Parathyroid adenoma (tissue), 2 donors: ENCODE data around the gene RNF220.

Source experiments
- H2AFZ ChIP-seq: fragments of 300-600 bp; sonication (generic); one replicate; pipeline ENCODE4 v1.7.0; 2017; ENCODE audit warnings: antibody characterized with exemption, mild to moderate bottlenecking
- H3K27ac ChIP-seq: fragments of 300-600 bp; sonication (generic); one replicate; pipeline ENCODE4 v1.7.0; 2017
- H3K27me3 ChIP-seq: fragments of 300-600 bp; sonication (generic); one replicate; pipeline ENCODE4 v1.7.0; 2017; ENCODE audit warnings: low read length; ENCODE audit not compliant: control insufficient read depth, insufficient read depth
- H3K36me3 ChIP-seq: fragments of 300-600 bp; sonication (generic); one replicate; pipeline ENCODE4 v1.7.0; 2017; ENCODE audit warnings: low read length; ENCODE audit not compliant: control insufficient read depth, insufficient read depth
- H3K4me1 ChIP-seq: fragments of 300-600 bp; sonication (generic); one replicate; pipeline ENCODE4 v1.7.0; 2017; ENCODE audit warnings: control low read depth
- H3K4me2 ChIP-seq: fragments of 300-600 bp; sonication (generic); one replicate; pipeline ENCODE4 v1.7.0; 2017; ENCODE audit warnings: low read length
- H3K4me3 ChIP-seq: fragments of 300-600 bp; sonication (generic); one replicate; pipeline ENCODE4 v1.7.0; 2017; ENCODE audit warnings: low read depth, low read length
- H3K79me2 ChIP-seq: fragments of 300-600 bp; sonication (generic); one replicate; pipeline ENCODE4 v1.7.0; 2017; ENCODE audit warnings: control low read depth
- H3K9ac ChIP-seq: fragments of 300-600 bp; sonication (generic); one replicate; pipeline ENCODE4 v1.7.0; 2017; ENCODE audit warnings: mild to moderate bottlenecking
- H3K9me3 ChIP-seq: fragments of 300-600 bp; sonication (generic); one replicate; pipeline ENCODE4 v1.7.0; 2017; ENCODE audit warnings: low read length; ENCODE audit not compliant: control insufficient read depth
- TF ChIP-seq, protein P1 (sequence below): fragments of 300-600 bp; sonication (generic); IDR thresholded peaks from one replicate; pipeline ENCODE4 v1.7.0; 2017; ENCODE audit warnings: antibody characterized with exemption, mild to moderate bottlenecking
- donor health status: primary hyperparathyroidism.

RNF220 gene

GRCh38 chr1:44511363-44511762 lies 106.3 kb downstream of the RNF220 start:
- Histone ChIP-seq H3K4me1 (no peaks in the 10 kb centered on the region), H3K79me2 (no peaks in the 10 kb centered on the region), H3K36me3 (no peaks in the 10 kb centered on the region), H3K27me3 (no peaks in the 10 kb centered on the region), H3K9me3 (no peaks in the 10 kb centered on the region), H3K4me3 (no peak overlapping the region), H3K4me2 (no peak overlapping the region), H2AFZ (no peak overlapping the region), H3K27ac (no peak overlapping the region), H3K9ac (no peak overlapping the region)
- TF ChIP-seq, protein P1, sequence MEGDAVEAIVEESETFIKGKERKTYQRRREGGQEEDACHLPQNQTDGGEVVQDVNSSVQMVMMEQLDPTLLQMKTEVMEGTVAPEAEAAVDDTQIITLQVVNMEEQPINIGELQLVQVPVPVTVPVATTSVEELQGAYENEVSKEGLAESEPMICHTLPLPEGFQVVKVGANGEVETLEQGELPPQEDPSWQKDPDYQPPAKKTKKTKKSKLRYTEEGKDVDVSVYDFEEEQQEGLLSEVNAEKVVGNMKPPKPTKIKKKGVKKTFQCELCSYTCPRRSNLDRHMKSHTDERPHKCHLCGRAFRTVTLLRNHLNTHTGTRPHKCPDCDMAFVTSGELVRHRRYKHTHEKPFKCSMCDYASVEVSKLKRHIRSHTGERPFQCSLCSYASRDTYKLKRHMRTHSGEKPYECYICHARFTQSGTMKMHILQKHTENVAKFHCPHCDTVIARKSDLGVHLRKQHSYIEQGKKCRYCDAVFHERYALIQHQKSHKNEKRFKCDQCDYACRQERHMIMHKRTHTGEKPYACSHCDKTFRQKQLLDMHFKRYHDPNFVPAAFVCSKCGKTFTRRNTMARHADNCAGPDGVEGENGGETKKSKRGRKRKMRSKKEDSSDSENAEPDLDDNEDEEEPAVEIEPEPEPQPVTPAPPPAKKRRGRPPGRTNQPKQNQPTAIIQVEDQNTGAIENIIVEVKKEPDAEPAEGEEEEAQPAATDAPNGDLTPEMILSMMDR: no peak

DNA sequence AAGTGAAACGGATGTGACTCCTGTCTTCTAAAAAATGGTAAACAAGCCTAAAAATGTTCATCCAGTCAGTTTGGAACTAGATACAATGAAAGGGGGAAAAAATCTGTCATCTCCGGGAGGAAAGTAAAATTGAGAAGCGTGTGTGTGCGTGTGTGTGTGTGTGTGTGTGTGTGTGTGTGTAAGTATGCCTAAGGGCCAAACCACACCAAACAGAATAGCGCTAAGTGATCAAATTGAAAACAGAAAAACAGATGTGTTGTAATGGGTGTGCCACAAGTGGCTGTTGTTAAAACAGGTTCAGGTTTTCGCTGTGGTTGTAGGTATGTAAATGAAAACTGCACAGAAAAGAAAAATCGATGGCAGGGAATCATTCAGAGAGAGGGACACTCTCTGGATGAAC lies 106.7 kb downstream of the RNF220 start:
- H3K4me2 ChIP-seq: no peak overlapping the region
- H3K9ac ChIP-seq: no peak overlapping the region
- no peaks in the 10 kb centered on the region for H3K9me3 ChIP-seq
- no peaks in the 10 kb centered on the region for H3K4me1 ChIP-seq
- no peaks in the 10 kb centered on the region for H3K36me3 ChIP-seq
- no peak overlapping the region for H3K27ac ChIP-seq
- no peak overlapping the region for H3K4me3 ChIP-seq
- no peak overlapping the region for H2AFZ ChIP-seq
- TF ChIP-seq, protein P1: no peak
- no peaks in the 10 kb centered on the region for H3K79me2 ChIP-seq
- H3K27me3 ChIP-seq: no peaks in the 10 kb centered on the region

DNA sequence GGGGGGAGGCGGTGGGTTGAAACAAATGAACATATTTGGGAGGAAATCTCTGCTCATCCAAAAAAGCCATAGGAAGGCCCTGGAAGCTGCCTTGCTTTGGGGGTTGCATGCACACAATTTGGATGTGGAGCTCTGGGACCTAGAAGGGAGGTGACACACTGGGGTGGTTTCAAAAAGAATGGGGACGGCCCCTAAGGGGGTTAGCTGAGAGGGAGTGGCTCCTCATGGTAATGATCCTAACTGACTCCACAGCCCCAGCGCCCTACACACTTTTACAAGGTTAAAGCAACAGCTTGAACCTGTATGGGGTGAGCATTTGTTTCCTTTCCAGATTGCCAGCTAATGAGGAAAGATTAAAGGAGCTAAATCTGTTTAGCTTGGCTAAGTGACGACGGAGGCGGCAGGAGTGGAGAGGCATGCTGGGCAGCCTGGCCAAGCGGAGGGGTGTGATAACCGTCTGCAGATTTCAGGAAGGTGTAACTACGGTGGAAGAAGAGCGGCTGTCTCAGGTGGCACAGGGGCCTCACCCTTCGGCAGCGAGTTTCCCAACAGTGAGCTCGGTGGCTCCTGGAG lies 107.3 kb downstream of the RNF220 start:
- Histone ChIP-seq H3K27ac (no peak overlapping the region), H3K9me3 (no peaks in the 10 kb centered on the region), H3K27me3 (no peaks in the 10 kb centered on the region), H3K4me3 (no peak overlapping the region), H3K4me2 (no peak overlapping the region), H3K36me3 (no peaks in the 10 kb centered on the region), H3K4me1 (no peaks in the 10 kb centered on the region), H3K9ac (no peak overlapping the region), H3K79me2 (no peaks in the 10 kb centered on the region), H2AFZ (no peak overlapping the region)
- TF ChIP-seq, protein P1: no peak

GRCh38 chr1:44513111-44513510 lies 108.1 kb downstream of the RNF220 start:
- H3K4me2 ChIP-seq: no peak overlapping the region
- no peaks in the 10 kb centered on the region for H3K4me1 ChIP-seq
- H3K4me3 ChIP-seq: no peak overlapping the region
- no peak overlapping the region for H3K9ac ChIP-seq
- H2AFZ ChIP-seq: no peak overlapping the region
- H3K27me3 ChIP-seq: no peaks in the 10 kb centered on the region
- TF ChIP-seq, protein P1: no peak
- no peak overlapping the region for H3K27ac ChIP-seq
- H3K36me3 ChIP-seq: no peaks in the 10 kb centered on the region
- no peaks in the 10 kb centered on the region for H3K79me2 ChIP-seq
- H3K9me3 ChIP-seq: no peaks in the 10 kb centered on the region

DNA sequence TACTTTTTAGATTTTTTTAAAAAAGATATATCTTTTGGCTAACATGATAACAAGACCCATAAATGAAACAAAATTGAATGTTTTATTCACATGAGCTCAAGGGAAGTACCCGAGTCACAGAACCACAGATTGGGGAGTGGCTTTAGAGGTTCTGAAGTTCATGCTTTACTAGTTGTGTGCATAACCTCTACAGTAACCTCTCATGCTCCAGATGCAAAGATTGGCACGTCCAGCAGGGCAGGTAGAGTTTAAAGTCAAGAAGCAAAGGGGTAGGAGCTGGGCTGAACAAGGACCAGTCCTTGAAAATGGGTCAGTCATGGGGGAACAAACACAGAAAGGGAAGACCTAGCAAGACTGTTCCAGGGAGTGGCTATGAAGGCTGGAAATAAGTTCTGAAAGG lies 109.6 kb downstream of the RNF220 start:
- Histone ChIP-seq H3K4me1 (no peaks in the 10 kb centered on the region), H3K9me3 (no peaks in the 10 kb centered on the region), H2AFZ (no peak overlapping the region), H3K27me3 (no peaks in the 10 kb centered on the region), H3K4me2 (no peak overlapping the region), H3K4me3 (no peak overlapping the region), H3K79me2 (no peaks in the 10 kb centered on the region), H3K9ac (no peak overlapping the region), H3K36me3 (no peaks in the 10 kb centered on the region), H3K27ac (no peak overlapping the region)
- TF ChIP-seq, protein P1: no peak
